Measurements from ENCODE around the gene ULK2.

Gene ULK2

DNA sequence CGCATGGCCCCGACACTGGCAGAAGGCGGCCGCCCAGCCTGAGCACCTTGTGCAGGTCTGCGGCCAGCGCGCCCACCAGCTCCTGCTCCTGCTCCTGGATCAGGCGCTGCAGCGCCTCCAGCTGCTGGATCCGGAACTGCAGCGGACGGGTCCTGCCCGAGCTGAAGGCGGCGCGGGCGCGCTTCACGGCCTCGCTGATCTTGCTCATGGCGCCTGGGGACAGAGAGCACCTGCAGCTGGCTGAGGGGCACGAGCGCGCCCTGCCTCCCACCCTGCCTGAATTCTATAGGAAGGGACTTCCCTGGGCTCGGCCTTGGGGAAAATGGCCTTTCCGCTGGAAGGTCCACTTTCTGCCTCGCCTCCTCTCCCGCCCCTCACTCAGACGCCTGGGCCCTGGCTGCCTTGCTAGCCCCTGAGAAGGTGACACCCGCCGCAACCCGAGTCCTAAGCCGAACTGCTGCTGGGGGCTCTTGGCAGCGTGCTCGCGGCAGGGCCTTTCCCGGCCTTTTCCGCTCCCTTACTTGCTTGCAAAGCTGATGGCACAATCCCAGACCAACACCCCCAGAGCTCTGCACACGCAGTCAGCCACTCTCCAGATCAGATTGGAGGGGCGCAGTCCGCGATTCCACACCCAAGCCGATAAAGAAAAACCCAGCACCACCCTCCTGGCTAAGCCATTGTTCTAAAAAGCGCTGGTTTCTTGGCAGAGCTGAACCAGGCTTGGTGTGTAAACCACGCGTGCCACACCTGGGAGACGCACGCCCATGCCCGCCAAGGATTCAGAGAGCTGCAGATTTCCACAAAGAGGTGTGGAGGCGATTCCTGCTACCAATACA is 122.6 kb downstream of the ULK2 start:
- no peak for DNase-seq

DNA sequence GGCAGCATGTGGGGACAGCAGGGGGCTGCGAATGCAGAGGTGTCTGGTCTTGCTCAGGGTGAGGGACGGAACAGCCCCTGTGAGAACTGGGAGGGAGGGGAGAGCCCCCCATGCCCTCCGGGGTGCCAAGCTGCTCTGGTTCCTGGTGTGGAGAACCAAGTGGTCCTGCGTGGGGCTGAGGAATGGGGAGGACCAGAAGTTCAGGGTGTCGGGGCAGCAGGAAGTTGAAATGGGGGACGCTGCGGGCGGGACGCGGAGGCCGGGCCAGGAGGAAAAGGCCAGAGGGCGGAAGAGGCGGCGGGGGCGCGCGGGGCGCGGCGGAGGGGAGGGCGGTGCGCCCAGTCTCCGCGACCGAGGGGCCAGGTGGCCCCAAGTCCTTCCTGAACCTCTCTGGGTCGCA is 123.2 kb downstream of the ULK2 start:
- DNase-seq = no peak

DNA sequence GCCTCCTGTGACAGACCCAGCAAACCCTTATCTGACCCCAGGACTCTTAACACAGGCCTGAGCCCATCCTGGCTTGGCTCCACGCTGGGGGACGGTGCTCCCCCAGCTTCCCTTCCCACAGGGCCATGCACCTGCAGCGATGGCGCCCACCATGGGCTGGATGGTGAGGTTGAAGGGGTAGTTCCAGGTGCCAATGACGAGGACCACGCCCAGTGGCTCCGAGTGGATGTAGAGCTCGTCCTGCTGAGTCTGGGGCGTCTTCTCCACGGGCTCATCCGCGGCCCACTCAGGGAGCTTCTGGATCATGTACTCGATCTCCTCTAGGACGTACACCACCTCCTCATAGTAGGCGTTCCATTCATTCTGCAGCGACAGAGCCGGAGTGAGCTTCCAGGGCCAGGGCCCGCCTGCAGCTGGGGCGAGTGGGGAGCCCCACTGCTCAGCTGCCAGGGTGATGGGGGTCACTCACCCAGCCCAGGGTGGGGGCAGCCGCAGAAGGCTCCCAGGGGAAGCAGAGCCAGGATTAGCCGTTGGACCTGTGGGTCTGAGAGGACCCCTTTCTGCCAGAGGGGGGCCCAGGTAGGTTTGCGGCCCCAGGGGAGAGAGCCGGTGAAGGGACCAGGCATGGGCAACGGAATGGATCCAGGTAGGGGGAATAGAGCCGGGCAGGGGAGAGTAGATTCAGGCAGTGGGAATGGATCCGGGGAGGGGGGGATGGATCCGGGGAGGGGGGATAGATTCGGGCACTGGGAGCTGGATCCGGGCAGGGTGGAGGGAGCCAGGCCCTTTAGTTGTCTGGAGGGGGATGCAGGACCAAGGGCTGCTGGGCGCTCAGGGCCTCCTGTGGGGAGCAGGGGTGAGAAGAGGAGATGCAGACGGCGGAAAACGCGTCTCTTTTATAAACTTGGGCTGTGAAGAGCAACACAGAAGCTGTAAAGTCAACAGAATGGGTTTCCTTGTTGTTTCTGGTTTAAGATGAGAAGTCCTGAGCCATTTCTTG is 124.3 kb downstream of the ULK2 start:
- DNase-seq = no peak

DNA sequence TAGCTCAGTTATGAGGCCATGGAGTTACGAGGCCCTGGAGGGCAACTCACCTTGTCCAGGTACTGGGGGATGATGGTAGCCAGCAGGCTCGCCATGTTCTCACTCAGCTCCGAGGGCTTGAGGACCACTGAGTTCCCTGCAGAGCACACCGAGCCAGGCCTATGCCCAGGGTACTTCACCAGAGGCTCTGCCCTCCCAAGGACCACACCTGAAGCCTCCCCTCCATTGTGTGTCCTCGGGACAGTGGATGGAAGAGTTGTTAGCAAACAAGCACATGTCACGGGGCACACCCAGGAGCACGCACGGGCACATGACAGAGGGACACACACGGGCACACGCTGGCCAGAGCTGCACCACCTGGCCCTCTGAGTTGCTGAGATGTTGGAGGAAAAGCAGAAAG is 125.2 kb downstream of the ULK2 start:
- no peak for DNase-seq

DNA sequence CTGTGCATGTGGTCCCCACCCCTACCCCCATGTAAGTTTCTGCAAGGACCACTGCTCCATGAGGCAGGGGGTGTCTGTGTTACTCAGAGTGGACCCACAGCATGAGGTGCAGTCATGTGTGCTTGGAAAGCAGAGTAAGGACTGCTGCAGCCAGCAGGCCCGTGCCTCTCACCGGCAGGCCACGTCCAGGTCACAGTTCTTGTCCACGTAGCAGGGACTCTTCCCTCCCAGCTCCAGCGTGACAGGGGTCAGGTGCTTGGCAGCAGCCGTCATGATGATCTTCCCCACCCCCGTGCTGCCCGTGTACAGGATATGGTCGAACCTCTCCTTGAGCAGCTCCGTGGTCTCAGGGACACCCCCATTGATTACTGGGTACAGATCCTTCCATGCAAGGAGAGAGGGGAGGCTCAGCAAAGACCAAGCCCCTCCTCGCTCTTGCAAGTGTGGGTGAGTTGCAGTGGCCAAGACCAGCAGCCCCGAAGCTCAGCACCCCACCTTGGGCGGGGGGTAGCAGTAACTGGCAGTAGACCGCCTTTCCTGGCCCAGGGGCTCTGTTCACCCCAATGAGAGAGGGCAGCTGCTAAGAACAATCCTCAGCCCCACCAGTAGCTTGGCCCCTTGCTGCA is 125.8 kb downstream of the ULK2 start:
- DNase-seq = no peak

DNA sequence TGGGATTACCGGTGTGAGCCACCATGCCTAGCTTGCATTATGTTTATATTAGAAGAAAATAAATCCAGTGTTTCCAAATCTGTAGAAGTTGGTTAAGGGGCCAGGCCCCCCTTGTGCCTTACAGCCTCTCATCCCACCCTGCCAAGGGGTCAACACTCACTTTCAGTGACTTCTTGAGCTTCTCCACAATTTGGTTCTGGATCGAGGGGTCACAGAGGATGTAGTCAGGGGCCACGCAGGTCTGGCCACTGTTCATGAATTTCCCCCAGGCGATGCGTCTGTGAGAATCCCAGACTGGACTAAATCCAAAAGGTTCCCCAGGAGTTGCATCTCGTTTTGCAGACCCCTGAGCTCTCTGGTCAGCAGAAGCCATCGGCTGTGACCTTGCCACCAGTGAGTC is 126.8 kb downstream of the ULK2 start:
- no peak for DNase-seq

DNA sequence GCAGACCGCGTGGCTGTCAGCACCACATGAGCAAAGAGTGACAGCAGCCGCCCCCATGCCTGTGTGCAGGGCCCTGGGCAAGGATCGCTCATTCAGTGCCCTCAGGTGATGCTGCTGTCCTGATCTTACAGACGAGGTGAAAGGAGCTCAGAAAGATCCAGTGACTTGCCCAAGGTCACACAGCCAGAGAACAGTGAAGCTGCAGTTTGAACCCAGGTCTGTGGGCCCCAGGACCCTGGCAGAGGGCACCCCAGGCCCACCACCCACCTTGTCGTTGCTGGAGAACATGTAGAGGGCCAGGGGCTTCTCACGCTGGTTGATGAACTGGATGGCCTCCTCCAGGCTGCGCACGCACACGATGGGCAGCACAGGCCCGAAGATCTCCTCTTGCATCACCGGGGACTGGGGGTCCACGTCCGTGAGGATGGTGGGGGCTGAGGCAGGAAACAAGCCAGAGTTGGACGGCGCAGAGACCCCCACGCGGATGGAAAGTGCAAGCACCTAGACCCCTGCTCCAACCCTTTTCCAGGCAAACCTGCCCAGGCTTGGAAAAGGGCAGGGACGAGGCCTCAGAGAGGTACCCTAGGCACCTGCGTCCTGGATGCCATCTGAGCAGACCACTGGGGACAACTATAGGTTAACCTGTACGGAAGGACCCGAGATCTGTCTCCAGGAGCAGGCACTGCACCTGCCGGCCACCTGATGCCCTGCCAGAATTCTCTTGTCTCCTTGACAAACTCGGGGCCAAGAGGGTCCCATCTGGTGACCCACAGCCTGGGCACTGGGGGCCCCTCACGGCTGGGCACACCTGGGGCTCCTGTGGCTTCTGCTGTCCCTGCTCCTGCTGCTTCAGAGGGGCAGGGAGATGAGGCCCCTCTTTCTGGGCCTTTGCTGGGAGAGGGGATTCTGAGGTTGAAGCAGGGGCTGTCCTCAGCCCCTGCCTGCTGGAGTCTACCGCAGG is 128.2 kb downstream of the ULK2 start:
- no peak for DNase-seq

DNA sequence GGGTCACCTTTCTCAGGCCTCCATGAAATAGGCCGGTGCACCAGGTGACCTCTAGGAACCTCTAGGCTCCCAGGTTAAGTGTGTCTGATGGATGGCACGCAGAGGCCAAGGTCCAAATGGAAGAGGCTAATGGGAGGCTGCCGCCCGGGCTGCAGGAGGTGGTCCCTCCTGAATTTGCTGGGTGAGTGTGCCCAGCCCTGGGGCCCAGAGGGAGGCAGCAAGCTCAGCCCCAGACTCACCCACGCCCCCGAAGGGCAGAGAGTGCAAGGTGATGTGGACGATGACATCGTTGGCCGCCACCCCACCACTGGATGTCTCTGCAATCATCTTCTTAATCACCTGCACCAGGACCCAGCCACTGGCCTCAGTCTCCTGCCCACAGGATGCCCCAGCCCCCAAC is 129.0 kb downstream of the ULK2 start:
- no peak for DNase-seq

DNA sequence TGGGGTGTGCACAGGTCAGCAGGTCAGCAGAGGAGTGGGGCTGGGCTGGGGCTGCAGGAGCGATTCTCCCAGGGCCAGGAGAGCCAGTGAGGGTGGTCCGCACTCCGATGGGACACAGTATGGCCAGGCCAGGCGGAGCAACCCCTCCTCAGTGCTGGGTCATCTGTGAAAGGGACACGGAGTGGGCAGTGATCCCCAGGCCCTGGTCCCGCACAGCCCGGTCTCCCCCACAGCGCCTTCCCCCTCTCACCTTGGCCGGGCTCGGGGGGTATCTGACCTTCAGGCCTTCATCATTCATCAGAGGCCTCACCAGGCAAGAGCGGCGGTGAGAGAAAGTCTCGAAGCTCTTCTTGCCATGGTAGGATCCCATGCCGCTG is 129.7 kb downstream of the ULK2 start:
- no peak for DNase-seq

DNA sequence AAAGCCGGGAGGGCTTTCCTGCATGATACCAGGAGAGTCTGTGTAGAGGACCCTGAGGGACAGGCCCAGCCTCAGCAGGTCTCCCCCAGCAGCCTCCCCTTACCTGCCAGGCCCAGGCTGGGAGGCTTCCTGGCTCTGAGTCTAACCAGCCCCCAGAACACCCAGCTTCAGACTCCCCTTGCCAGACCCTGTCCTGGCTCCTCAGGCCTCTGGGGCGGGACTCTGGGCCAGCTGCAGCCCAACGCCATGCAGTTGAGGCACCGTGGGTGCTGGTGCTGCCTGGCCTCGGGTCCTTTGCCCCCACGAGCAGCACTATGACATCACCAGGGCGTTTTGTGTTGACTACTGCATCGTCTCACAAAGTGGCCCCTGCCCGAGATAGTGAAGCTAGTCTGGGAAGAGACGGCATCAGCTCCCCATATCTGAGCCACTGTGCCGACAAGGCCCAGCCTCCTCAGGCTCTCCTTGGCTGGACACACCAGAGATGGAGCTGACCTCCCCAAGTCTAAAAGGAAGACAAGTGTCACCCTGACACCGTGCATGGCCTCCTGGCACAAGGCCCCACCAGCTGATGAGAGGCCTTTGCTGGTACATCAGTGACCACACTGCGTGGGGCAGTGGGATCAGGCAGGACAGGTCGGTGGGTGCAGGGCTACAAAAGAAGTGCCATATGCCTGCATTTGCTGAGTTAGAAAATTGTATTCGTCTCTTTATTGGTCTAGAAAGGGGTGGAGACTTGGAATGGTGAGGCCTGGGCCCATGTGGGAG is 130.2 kb downstream of the ULK2 start:
- DNase-seq = no peak

DNA sequence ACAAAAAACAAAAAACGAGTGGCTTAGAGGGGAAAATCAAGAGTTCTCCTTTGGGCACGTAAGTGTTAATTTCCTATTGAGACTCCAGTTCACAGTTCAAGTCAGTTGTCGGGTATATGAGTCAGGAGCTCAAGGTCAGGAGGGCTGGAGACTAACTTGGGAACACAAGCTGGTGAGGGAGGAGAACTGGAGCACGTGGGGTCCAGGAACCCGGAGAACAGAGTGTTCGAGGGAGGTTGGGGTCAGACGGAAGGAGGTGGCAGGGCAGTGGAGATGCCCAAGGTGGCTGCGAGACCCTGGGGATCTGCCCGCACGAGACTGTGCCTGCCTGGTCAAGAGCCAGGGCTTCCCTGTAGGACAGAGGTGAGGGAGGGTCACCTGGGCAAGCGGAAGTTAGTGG is 131.7 kb downstream of the ULK2 start:
- DNase-seq = no peak

DNA sequence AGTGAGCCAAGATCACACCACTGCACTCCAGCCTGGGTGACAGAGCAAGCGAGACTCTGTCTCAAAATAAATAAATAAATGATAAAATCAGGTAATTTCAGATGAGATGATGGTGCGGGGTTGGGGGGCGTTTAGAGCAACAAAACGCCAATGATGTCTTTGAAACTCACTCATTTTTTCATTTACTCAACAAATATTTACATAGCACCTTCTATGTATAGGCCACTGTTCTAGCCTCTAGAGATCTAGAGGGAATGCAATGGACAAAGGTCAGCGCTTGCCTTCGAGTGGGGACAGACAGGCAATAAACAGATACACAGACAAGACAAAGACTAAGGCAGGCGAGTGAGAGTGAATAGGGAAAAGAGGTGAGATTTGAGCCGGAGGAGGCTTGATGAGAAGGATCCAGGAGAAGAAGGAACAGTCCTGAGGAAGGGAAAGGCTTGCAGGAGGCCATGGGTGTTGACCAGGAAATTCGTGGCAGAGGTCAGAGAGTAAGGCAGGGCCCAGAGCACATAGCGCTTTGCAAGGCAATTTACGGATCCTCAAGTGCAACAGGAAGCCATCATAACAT is 133.7 kb downstream of the ULK2 start:
- DNase-seq = no peak

DNA sequence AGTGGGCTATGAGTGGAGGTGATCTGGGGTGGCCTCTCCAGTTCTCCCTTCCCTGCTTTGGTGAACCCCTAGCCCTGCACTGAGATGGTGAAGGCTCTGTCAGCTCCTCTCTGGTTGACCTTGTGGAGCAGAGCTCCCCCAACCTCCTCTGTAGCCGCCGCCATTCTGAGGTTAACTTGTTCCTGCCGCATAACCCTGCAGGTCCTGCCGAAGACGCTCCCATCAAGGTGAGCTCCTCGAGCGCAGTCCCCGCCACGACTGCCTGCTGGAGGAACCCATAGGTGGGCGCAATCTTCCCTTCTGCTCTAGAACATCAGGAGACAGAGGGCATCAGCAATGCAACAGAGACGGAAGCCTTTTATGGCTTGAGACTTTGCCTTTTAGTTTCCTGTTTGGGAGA is 136.1 kb downstream of the ULK2 start:
- DNase-seq = no peak

DNA sequence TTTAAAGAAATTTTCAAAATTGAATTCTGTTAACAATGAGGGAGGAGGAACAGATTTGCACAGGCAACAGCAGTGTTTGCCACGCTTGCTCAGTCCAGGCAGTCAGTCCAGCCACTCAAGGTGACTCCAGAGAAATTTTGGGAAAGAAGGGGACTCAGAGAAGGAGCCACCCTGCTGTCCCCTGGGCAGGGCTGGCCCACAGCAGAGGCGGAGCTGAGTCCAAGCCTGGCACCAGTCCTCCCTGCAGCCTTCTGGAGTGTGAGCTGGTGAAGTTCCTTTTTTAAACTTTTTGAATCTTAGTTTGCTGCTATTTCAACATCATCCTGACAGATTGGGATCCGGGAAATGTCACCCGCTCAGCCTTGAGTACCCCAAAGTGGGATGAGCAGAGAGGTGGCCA is 136.9 kb downstream of the ULK2 start:
- DNase-seq = no peak

DNA sequence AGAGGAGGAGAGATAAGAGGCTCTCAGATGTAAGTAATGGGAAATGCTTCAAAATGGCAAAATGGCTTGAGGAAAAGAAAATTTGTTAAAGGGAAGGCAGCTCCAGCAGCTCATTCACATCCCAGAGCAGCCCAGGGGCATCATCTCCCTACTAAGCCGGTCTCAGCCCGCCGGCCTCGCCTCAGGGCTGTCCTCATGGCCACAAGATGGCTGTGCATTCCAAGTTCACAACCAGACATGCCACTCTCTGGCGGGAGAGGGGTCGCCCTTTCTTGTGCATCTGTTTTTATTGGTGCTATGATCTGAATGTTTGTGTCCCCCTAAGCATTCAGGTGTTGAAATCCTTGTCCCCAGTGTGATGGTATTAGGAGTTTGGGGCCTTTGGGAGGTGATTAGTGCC is 137.8 kb downstream of the ULK2 start:
- no peak for DNase-seq

DNA sequence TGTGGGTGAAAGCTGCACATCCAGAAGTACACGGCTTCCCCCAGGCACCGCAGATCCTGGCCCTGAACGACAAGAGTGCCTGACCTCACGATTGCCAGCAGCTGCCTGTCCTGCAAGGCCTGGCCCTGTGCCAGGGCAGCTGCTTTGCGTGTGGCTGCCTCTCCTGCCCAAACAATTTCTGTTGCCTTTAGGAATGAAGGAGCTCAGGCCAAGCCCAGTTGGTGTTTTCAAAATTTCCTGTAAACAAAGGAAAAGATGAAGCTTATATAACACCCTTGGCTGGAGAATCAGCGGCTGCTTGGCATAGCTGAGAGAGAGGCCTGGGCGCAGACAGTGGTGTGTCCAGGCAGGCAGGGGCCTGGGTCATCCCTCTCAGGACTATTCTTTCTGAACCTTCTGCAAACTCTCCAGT is 139.6 kb downstream of the ULK2 start:
- DNase-seq = peak; percentile 99

DNA sequence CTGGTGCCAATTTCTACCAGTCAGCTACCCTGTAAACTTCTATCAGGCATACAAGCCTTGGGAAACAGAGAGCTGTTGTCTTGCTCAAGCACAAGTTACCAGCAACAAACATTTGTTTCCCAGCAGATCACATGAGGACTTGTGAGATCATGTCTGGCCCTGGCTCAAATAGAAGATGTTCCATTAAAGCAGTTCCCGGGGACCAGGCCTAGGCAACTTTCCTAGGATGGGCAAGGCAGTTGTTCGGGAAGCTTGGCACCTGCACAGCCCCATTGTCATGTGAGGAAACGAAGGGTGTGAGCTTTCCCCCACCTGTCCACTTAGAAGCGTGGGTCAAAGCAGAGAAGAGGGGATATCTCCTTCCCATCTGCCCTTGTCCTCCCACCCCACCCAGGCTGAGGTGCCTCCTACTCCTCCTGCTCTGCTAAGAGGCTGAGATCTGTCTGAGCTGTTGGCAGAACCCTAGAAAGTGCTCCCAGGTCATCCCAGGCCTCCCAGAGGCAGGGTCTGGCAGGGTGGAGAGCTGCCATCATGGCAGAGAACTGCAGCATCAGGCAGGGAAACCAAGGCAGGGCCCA is 140.1 kb downstream of the ULK2 start:
- DNase-seq = peak; percentile 78

DNA sequence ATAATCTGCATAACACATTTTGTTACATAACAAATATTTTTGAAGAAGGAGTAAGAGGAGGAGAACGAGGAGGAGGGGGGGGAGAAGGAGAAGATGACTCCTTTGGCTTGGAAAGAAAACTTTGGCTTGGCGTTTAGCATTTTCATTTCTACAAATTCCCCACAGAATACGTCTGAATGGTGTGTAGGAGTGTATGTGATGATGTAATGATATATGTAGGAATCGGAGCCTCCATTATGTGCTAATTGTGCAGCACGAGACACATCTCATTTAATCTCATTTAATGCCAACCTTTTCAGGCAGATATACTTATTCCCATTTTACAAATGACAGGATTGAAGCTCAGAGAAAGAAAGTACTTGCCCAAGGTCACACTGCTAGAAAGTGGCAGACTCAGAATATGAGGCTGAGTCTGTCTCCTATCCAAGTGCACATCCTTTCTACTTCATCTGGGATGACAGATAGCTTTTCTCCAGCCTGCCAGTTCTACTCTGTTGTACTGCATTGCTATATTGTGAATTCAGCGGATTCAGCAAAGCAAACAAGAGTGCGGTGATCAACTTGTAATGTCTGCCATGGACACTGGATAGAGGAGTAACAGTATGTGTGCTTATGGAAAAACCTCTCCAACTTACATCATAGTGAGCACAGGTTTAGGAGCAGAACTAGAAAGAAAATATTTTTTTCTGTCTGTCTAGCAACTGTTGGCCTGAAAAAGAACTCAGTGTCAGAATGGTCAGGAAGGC is 140.9 kb downstream of the ULK2 start:
- DNase-seq = peak; percentile 61

DNA sequence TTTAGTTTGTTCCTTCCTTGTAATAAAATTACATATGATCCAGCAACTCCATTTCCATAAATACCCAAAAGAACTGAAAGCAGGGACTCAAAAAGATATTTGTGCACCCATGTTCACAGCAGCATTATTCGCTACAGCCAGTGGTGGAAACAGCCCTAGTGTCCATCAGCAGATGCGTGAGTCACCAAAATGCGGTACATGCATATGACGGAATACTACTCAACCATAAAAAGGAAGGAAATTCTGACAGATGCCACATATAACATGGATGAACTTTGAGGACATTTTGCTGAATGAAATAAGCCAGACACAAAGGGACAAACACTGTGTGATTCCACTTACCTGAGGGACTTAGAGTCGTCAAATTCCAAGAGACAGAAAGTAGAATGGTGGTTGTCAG is 142.2 kb downstream of the ULK2 start:
- no peak for DNase-seq
